ENCODE data around the gene HNRNPLL.
"Not testable (repeated sequence)": the region's sequence is repeated elsewhere in the genome, so short reads cannot be mapped to it uniquely, and the experiment has no call there.

The HNRNPLL gene

GRCh38 chr2:38619458-38620164 lies 16.9 kb upstream of the HNRNPLL start:
- DNase-seq (ENCODE audit: low spot score): no peak

GRCh38 chr2:38617301-38617700 lies 14.6 kb upstream of the HNRNPLL start:
- no peak for DNase-seq (ENCODE audit: low spot score)

- DNase-seq (ENCODE audit: low spot score): peak; percentile 78
Observed at GRCh38 chr2:38615237-38615636, 12.5 kb upstream of the HNRNPLL start.

GRCh38 chr2:38613849-38614213 lies 11.1 kb upstream of the HNRNPLL start:
- no peak for DNase-seq (ENCODE audit: low spot score)

- DNase-seq (ENCODE audit: low spot score): no peak
Observed at GRCh38 chr2:38613126-38613848, 10.6 kb upstream of the HNRNPLL start.

- DNase-seq (ENCODE audit: low spot score): peak; percentile 78
Observed at GRCh38 chr2:38610851-38611801, 8.4 kb upstream of the HNRNPLL start.

GRCh38 chr2:38609246-38609645 lies 6.5 kb upstream of the HNRNPLL start:
- DNase-seq (ENCODE audit: low spot score): not testable (repeated sequence)

GRCh38 chr2:38608755-38609154 lies 6.0 kb upstream of the HNRNPLL start:
- DNase-seq (ENCODE audit: low spot score): peak; percentile 45

GRCh38 chr2:38605298-38605830 lies 2.6 kb upstream of the HNRNPLL start:
- DNase-seq (ENCODE audit: low spot score): no peak

GRCh38 chr2:38603402-38604290 lies 918 bp upstream of the HNRNPLL start:
- DNase-seq (ENCODE audit: low spot score): peak; percentile 91

- DNase-seq (ENCODE audit: low spot score): no peak
Observed at GRCh38 chr2:38602136-38602731, 494 bp downstream of the HNRNPLL start.

GRCh38 chr2:38601463-38602135 lies 1.1 kb downstream of the HNRNPLL start:
- DNase-seq (ENCODE audit: low spot score): no peak

- no peak for DNase-seq (ENCODE audit: low spot score)
Observed at GRCh38 chr2:38600921-38601455, 1.7 kb downstream of the HNRNPLL start.

GRCh38 chr2:38600242-38600891 lies 2.4 kb downstream of the HNRNPLL start:
- peak; percentile 41 for DNase-seq (ENCODE audit: low spot score)

GRCh38 chr2:38599706-38600105 lies 3.0 kb downstream of the HNRNPLL start:
- DNase-seq (ENCODE audit: low spot score): no peak

- DNase-seq (ENCODE audit: low spot score): no peak
Observed at GRCh38 chr2:38598991-38599295, 3.8 kb downstream of the HNRNPLL start.

- no peak for DNase-seq (ENCODE audit: low spot score)
Observed at GRCh38 chr2:38598200-38598990, 4.3 kb downstream of the HNRNPLL start.

- DNase-seq (ENCODE audit: low spot score): no peak
Observed at GRCh38 chr2:38597115-38597514, 5.6 kb downstream of the HNRNPLL start.

GRCh38 chr2:38596229-38596628 lies 6.5 kb downstream of the HNRNPLL start:
- DNase-seq (ENCODE audit: low spot score): no peak

Measured in activated CD4-positive, alpha-beta T cell treated with anti-CD3 and anti-CD28 coated beads, Interleukin-2, Interleukin-4, amounts not matched to agents 100 ng/mL and 50 ng/mL, durations not matched to agents 16 hours and 8 hours (primary cell).